ENCODE data around the gene TMEM169.

- TF ChIP-seq POLR2A (IDR thresholded peaks at IDR 0.05; ENCODE audit: extremely low read depth, insufficient read length) = no peak
- TF ChIP-seq, protein P1, sequence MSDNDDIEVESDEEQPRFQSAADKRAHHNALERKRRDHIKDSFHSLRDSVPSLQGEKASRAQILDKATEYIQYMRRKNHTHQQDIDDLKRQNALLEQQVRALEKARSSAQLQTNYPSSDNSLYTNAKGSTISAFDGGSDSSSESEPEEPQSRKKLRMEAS (IDR thresholded peaks at IDR 0.05; ENCODE audit: low read depth, low read length) = no peak
- TF ChIP-seq, protein P2, sequence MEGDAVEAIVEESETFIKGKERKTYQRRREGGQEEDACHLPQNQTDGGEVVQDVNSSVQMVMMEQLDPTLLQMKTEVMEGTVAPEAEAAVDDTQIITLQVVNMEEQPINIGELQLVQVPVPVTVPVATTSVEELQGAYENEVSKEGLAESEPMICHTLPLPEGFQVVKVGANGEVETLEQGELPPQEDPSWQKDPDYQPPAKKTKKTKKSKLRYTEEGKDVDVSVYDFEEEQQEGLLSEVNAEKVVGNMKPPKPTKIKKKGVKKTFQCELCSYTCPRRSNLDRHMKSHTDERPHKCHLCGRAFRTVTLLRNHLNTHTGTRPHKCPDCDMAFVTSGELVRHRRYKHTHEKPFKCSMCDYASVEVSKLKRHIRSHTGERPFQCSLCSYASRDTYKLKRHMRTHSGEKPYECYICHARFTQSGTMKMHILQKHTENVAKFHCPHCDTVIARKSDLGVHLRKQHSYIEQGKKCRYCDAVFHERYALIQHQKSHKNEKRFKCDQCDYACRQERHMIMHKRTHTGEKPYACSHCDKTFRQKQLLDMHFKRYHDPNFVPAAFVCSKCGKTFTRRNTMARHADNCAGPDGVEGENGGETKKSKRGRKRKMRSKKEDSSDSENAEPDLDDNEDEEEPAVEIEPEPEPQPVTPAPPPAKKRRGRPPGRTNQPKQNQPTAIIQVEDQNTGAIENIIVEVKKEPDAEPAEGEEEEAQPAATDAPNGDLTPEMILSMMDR (IDR thresholded peaks at IDR 0.05; ENCODE audit: low read depth, low read length) = no peak
Measured at GRCh38 chr2:216142540-216142939, 60.8 kb downstream of the TMEM169 start.
